Measurements from ENCODE around the gene TMEM150C. TPM values are rescaled to one million over a fixed set of nuclear protein-coding genes. Genes with fewer than 3 reads are reported as not detected.

The TMEM150C gene
- polyA plus RNA-seq, 3 donors, result 25.6 to 26.7 (median 26.4) TPM

GRCh38 chr4:82450966-82451755 lies 110.6 kb downstream of the TMEM150C start:
- no peak for DNase-seq (ENCODE audit: extremely low read depth in 1 of 11, low read depth in 9 of 11, low spot score in 4 of 11)

- no peak for DNase-seq (ENCODE audit: extremely low read depth in 1 of 11, low read depth in 9 of 11, low spot score in 4 of 11)
These were observed 113.9 kb downstream of the TMEM150C start for GRCh38 chr4:82447886-82448285.

DNA sequence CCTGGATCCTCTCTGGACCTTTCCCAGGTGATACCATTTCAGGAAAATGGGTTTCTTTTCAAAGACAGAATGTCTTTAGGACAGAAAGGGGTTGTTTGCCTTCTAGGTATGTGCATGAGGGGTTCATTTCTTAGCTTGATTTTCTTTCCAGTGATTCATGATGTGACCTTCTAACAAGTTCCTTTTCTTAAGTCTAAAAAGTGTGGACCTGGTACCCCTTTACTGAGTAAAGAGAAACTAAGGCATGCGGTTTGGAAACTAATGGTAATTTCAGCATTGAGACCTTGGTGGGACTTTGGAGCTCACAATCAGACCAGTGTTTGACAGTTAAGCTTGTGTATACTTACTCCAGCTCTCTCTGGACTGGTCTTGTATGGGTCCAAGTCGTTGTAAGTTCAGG lies 122.7 kb downstream of the TMEM150C start:
- DNase-seq (ENCODE audit: extremely low read depth in 1 of 11, low read depth in 9 of 11, low spot score in 4 of 11), result no peak

- DNase-seq (ENCODE audit: extremely low read depth in 1 of 11, low read depth in 9 of 11, low spot score in 4 of 11), result no peak
These were observed 124.3 kb downstream of the TMEM150C start for GRCh38 chr4:82437285-82438005.

DNA sequence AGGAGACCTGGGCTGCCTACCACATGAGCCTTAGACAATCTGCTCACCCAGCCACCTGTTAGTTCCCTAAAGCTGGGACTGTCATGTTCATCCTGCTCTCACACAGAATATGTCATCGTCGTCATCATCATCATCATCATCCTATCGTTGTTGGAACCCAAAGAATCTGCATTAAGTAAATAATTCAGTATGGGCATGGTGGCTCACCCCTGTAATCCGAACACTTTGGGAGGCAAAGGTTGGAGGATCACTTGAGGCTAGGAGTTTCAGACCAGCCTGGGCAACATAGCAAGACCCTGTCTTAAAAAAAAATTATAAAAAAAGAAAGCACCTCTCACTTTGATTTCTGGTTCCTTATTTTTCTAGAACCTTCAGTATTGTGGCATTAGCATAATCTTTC lies 125.0 kb downstream of the TMEM150C start:
- no peak for DNase-seq (ENCODE audit: extremely low read depth in 1 of 11, low read depth in 9 of 11, low spot score in 4 of 11)

- no peak for DNase-seq (ENCODE audit: extremely low read depth in 1 of 11, low read depth in 9 of 11, low spot score in 4 of 11)
These were observed 125.7 kb downstream of the TMEM150C start for GRCh38 chr4:82436130-82436529.

DNA sequence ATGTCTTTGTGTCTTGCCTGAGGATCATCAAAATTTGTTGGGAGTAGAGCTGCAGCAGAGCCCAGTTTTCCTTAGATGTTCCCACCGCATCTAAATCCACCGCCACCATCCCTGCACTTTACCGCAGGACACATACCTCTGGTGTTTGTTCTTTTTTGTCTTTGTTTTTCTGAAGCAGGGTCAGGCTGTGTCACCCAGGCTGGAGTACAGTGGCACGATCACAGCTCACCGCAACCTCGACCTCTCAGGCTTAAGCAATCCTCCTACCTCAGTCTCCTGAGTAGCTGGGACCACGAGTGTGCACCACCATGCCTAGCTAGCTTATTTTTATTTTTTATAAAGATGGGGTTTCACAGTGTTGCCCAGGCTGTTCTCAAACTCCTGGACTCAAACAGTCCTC lies 126.8 kb downstream of the TMEM150C start:
- no peak for DNase-seq (ENCODE audit: extremely low read depth in 1 of 11, low read depth in 9 of 11, low spot score in 4 of 11)

GRCh38 chr4:82433791-82434190 lies 128.0 kb downstream of the TMEM150C start:
- DNase-seq (ENCODE audit: extremely low read depth in 1 of 11, low read depth in 9 of 11, low spot score in 4 of 11), result no peak

Other genes with a start within 250 kb of the TMEM150C start
- 100 to 1,000 TPM; 517 to 689 (median 574) TPM for gene HNRNPD, start 188.0 kb downstream of the TMEM150C start, polyA plus RNA-seq (ENCODE audit: insufficient read length in 3 of 3)
- gene HNRNPDL, start 131.5 kb downstream of the TMEM150C start, polyA plus RNA-seq (ENCODE audit: insufficient read length in 3 of 3), result 100 to 1,000 TPM; 565 to 656 (median 576) TPM
- gene ENOPH1, start 131.4 kb downstream of the TMEM150C start, polyA plus RNA-seq (ENCODE audit: insufficient read length in 3 of 3), result 10 to 100 TPM; 61.4 to 72.1 (median 67.9) TPM
- 10 to 100 TPM; 33.8 to 46.9 (median 40.1) TPM for gene SCD5, start 236.8 kb upstream of the TMEM150C start, polyA plus RNA-seq (ENCODE audit: insufficient read length in 3 of 3)